Pancreas (tissue), 10 donors: ENCODE measurements around the gene KICS2. TPM values are rescaled to one million over a fixed set of nuclear protein-coding genes. Genes with fewer than 3 reads are reported as not detected.

Experiments
- ATAC-seq, 4 donors: fragments of 200-7000 bp; cut with Tn5 transposase; one replicate each; pipeline versions ENCODE4 v1.8.0 to v1.9.1; 2020; ENCODE audit warnings: mild to moderate bottlenecking in 4 of 4, moderate library complexity in 4 of 4
- DNase-seq, 6 donors: peaks; one replicate each; pipeline ENCODE4 v3.0.0-alpha.2; 2020
- FAIRE-seq: peaks from 2 replicates; lab custom pipeline; 2012; peaks lifted over from hg19 to GRCh38; lab: Jason Lieb, UNC
- H3K27ac ChIP-seq, 4 donors: fragments of 200-600 bp; sonication (generic); 1 replicate in 3 of 4; 2 replicates in 1 of 4; pipeline versions ENCODE4 v1.5.0 to v1.8.0; 2020
- H3K27me3 ChIP-seq, 4 donors: fragments of 200-600 bp; one replicate each; pipeline ENCODE4 v1.8.0; 2021
- H3K36me3 ChIP-seq, 3 donors: fragments of 200-600 bp; sonication (generic) in 1 of 3; one replicate each; pipeline versions ENCODE4 v1.5.0 to v1.8.0; 2020 to 2021
- H3K4me1 ChIP-seq, 3 donors: fragments of 200-600 bp; one replicate each; pipeline ENCODE4 v1.8.0; 2021
- H3K4me3 ChIP-seq, 4 donors: fragments of 200-600 bp; sonication (generic) in 2 of 4; one replicate each; pipeline versions ENCODE4 v1.5.0 to v1.8.0; 2020 to 2021
- H3K9me3 ChIP-seq, 4 donors: fragments of 200-600 bp; one replicate each; pipeline ENCODE4 v1.8.0; 2021
- CTCF ChIP-seq, 4 donors: fragments of 200-600 bp; sonication (generic) in 3 of 4; IDR thresholded peaks; one replicate each; pipeline versions ENCODE4 v1.5.0 to v1.8.0; 2021; ENCODE audit warnings: antibody characterized with exemption in 4 of 4
- WGBS, 2 donors: extraction: QIAGEN DNeasy Blood & Tissue Kit; methylation state at CpG; one replicate each; pipeline ENCODE4 v1.1.7; 2013; 5-methylcytosine and 5-hydroxymethylcytosine counted together
- intact Hi-C, 3 donors: fragments of 100-400 bp; cut with DNase I; formaldehyde crosslinking; loops; one replicate each; pipeline versions ENCODE4 v1.11.1 to v1.14.2; 2022
- polyA plus RNA-seq, 2 donors: library from polyadenylated mRNA; stranded (reverse); fragments of 200-250 nt; gene quantifications; one replicate each; pipeline ENCODE4 v1.2.3, GENCODE V29; 2013
- total RNA-seq, 6 donors: library from RNA; stranded (reverse); fragmentation: NEBNext Ultra II Directional in 4 of 6; extraction: Animal tissue kit (Norgen Biotek cat#: 25700) in 4 of 6; gene quantifications; one replicate each; pipeline versions ENCODE4 v1.2.1 to v1.2.4, GENCODE V29; 2021 to 2023
- donor health status: healthy with polysubstance abuse.
- donor health status: DM: no; HTN: no; CAD: no; lungs with moderate emphysema.
- donor health status: DM: no; HTN: no; CAD: no.
- donor health status: control.
- donor health status: control.
- donor health status: Bipolar disorder and iron deficiency.
- donor health status: DM: yes; HTN: yes; CAD: no.
- donor health status: DM: no; HTN: no; CAD: no.
- donor health status: DM: no; HTN: no; CAD: no.
- donor health status: DM: yes; HTN: yes; CAD: no.

KICS2 gene
- total and polyA plus RNA-seq, 8 donors: 5.1 to 8.0 (median 6.1) TPM

GRCh38 chr12:64252681-64253080 is 30.6 kb upstream of the KICS2 start:
- no peak for TF ChIP-seq CTCF (IDR thresholded peaks at IDR 0.05)
- Histone ChIP-seq H3K27ac (no peak overlapping the region), H3K4me1 (no peaks in the 10 kb centered on the region), H3K9me3 (no peaks in the 10 kb centered on the region), H3K4me3 (no peak overlapping the region), H3K36me3 (no peaks in the 10 kb centered on the region), H3K27me3 (no peaks in the 10 kb centered on the region)
- FAIRE-seq: no peak
- 76 to 81% methylated on average over 3 of the region's 3 CpGs for WGBS, 2 donors
- no peak for DNase-seq
- ATAC-seq: peak in 2 of 4 donors; percentile 31 to 62
- intact Hi-C loops: no loop called here

GRCh38 chr12:64243809-64244208 is 21.7 kb upstream of the KICS2 start:
- Histone ChIP-seq H3K36me3 (no peaks in the 10 kb centered on the region), H3K27me3 (no peaks in the 10 kb centered on the region), H3K9me3 (no peaks in the 10 kb centered on the region), H3K27ac (no peak overlapping the region), H3K4me3 (no peak overlapping the region), H3K4me1 (peaks cover 0 to 2% (median 0%) of the 10 kb centered on the region in 3 donors)
- DNase-seq (no peak), ATAC-seq (no peak), FAIRE-seq (no peak)
- WGBS, 2 donors: 88 to 90% methylated on average over 4 of the region's 4 CpGs
- intact Hi-C loops: no loop called here
- TF ChIP-seq CTCF (IDR thresholded peaks at IDR 0.05): no peak

- H3K4me3 ChIP-seq: no peak overlapping the region
- DNase-seq: no peak
- H3K27me3 ChIP-seq: no peaks in the 10 kb centered on the region
- intact Hi-C loops: no loop called here
- H3K9me3 ChIP-seq: no peaks in the 10 kb centered on the region
- no peak for FAIRE-seq
- H3K36me3 ChIP-seq: no peaks in the 10 kb centered on the region
- no peak for TF ChIP-seq CTCF (IDR thresholded peaks at IDR 0.05)
- H3K4me1 ChIP-seq: peaks cover 0 to 3% (median 0%) of the 10 kb centered on the region in 3 donors
- H3K27ac ChIP-seq: no peak overlapping the region
- 73 to 84% methylated on average over 3 of the region's 3 CpGs for WGBS, 2 donors
- no peak for ATAC-seq
These were observed 18.7 kb upstream of the KICS2 start for GRCh38 chr12:64240781-64241180.

- H3K27me3 ChIP-seq: no peaks in the 10 kb centered on the region
- peak in 2 of 4 donors; percentile 50 to 57 for ATAC-seq
- intact Hi-C loops: no loop called here
- H3K9me3 ChIP-seq: no peaks in the 10 kb centered on the region
- FAIRE-seq: no peak
- H3K36me3 ChIP-seq: no peaks in the 10 kb centered on the region
- DNase-seq: no peak
- H3K27ac ChIP-seq: no peak overlapping the region
- TF ChIP-seq CTCF (IDR thresholded peaks at IDR 0.05): no peak
- H3K4me1 ChIP-seq: peaks cover 0 to 3% (median 0%) of the 10 kb centered on the region in 3 donors
- no peak overlapping the region for H3K4me3 ChIP-seq
These were observed 15.3 kb upstream of the KICS2 start for GRCh38 chr12:64237382-64237781.

GRCh38 chr12:64236549-64236948 is 14.5 kb upstream of the KICS2 start:
- intact Hi-C loops: no loop called here
- Histone ChIP-seq H3K4me3 (no peak overlapping the region), H3K27me3 (no peaks in the 10 kb centered on the region), H3K36me3 (no peaks in the 10 kb centered on the region), H3K9me3 (no peaks in the 10 kb centered on the region), H3K27ac (no peak overlapping the region), H3K4me1 (peaks cover 0 to 3% (median 0%) of the 10 kb centered on the region in 3 donors)
- FAIRE-seq (no peak), DNase-seq (no peak), ATAC-seq (peak in 2 of 4 donors; percentile 16 to 19)
- no peak for TF ChIP-seq CTCF (IDR thresholded peaks at IDR 0.05)
